PC-9 (cell line): Measurements from ENCODE around the gene DUS1L. TPM values are rescaled to one million over a fixed set of nuclear protein-coding genes. Genes with fewer than 3 reads are reported as not detected.

Experiments used
- BruUV-seq: library from RNA; stranded (reverse); fragments of 400-500 nt; replicated peaks from 2 replicates; lab custom pipeline; 2021; lab: Mats Ljungman, UMichigan
- CTCF ChIA-PET: fragments of 300-600 bp; sonication (Branson Sonifier 250); formaldehyde crosslinking; loops from one replicate; lab custom pipeline; 2022; ENCODE audit warnings: antibody characterized with exemption; lab: Charles Lee
- POLR2A ChIA-PET: fragments of 300-600 bp; sonication (Branson Sonifier 250); formaldehyde crosslinking; loops from one replicate; lab custom pipeline; 2022; ENCODE audit warnings: antibody characterized with exemption; ENCODE audit not compliant: unreplicated experiment; lab: Charles Lee
- DNase-seq, 2 experiments: peaks; one replicate each; pipeline versions ENCODE4 v3.0.0 to v3.0.0-alpha.2; 2015 to 2022; ENCODE audit warnings: mixed read lengths in 1 of 2
- H2AFZ ChIP-seq: fragments of 200-600 bp; sonication (generic); 2 replicates; pipeline ENCODE4 v1.8.1; 2017; ENCODE audit warnings: antibody characterized with exemption
- H3F3A ChIP-seq: fragments of 200-600 bp; sonication (generic); 2 replicates; pipeline ENCODE4 v1.8.1; 2017; ENCODE audit warnings: antibody characterized with exemption, mild to moderate bottlenecking, low read depth; ENCODE audit not compliant: insufficient read depth
- H3K27ac ChIP-seq: fragments of 200-600 bp; sonication (generic); 2 replicates; pipeline ENCODE4 v1.6.1; 2016; ENCODE audit warnings: mixed run types
- H3K27me3 ChIP-seq: fragments of 200-600 bp; sonication (generic); 2 replicates; pipeline ENCODE4 v1.6.1; 2016; ENCODE audit warnings: low read depth, mixed run types; ENCODE audit not compliant: insufficient read depth
- H3K36me3 ChIP-seq: fragments of 200-600 bp; sonication (generic); 2 replicates; pipeline ENCODE4 v1.6.1; 2016; ENCODE audit warnings: low read depth, mixed run types
- H3K4me1 ChIP-seq: fragments of 200-600 bp; sonication (generic); replicated peaks from 2 replicates; pipeline ENCODE4 v1.6.1; 2016; ENCODE audit warnings: mixed run types; ENCODE audit not compliant: insufficient read depth
- H3K4me2 ChIP-seq: fragments of 200-600 bp; sonication (generic); 2 replicates; pipeline ENCODE4 v1.6.1; 2017; ENCODE audit warnings: mixed run types
- H3K4me3 ChIP-seq: fragments of 200-600 bp; sonication (generic); 2 replicates; pipeline ENCODE4 v1.6.1; 2016; ENCODE audit warnings: mixed run types
- H3K79me2 ChIP-seq: fragments of 200-600 bp; sonication (generic); 2 replicates; pipeline ENCODE4 v1.6.1; 2017; ENCODE audit warnings: low read depth, mixed run types
- H3K9me2 ChIP-seq: fragments of 200-600 bp; sonication (generic); 2 replicates; pipeline ENCODE4 v1.8.1; 2017; ENCODE audit warnings: mild to moderate bottlenecking; ENCODE audit not compliant: insufficient read depth
- H3K9me3 ChIP-seq: fragments of 200-600 bp; sonication (generic); 2 replicates; pipeline ENCODE4 v1.8.1; 2016; ENCODE audit warnings: low read depth; ENCODE audit not compliant: insufficient read depth
- H4K20me1 ChIP-seq: fragments of 200-600 bp; sonication (generic); 2 replicates; pipeline ENCODE4 v1.8.1; 2017; ENCODE audit not compliant: insufficient read depth
- EZH2 ChIP-seq: fragments of 200-600 bp; sonication (generic); IDR thresholded peaks from 2 replicates; pipeline ENCODE4 v1.8.0; 2017; ENCODE audit warnings: antibody characterized with exemption, low read depth
- intact Hi-C: fragments of 100-400 bp; cut with micrococcal nuclease; formaldehyde crosslinking; loops from one replicate; pipeline ENCODE4 v1.10.0; 2022; ENCODE audit not compliant: unreplicated experiment
- total RNA-seq: library from RNA; stranded (reverse); gene quantifications from 2 replicates; pipeline ENCODE4 v1.2.3, GENCODE V29; 2021
- TF ChIP-seq, protein P1 (sequence below): fragments of 200-600 bp; sonication (generic); conservative IDR thresholded peaks from 2 replicates; pipeline ENCODE4 v1.6.1; 2017; ENCODE audit warnings: mixed run types, antibody characterized with exemption, mild to moderate bottlenecking, moderate library complexity

Gene DUS1L
- total RNA-seq, 1 experiment from 2014 or later: 138 TPM

DNA sequence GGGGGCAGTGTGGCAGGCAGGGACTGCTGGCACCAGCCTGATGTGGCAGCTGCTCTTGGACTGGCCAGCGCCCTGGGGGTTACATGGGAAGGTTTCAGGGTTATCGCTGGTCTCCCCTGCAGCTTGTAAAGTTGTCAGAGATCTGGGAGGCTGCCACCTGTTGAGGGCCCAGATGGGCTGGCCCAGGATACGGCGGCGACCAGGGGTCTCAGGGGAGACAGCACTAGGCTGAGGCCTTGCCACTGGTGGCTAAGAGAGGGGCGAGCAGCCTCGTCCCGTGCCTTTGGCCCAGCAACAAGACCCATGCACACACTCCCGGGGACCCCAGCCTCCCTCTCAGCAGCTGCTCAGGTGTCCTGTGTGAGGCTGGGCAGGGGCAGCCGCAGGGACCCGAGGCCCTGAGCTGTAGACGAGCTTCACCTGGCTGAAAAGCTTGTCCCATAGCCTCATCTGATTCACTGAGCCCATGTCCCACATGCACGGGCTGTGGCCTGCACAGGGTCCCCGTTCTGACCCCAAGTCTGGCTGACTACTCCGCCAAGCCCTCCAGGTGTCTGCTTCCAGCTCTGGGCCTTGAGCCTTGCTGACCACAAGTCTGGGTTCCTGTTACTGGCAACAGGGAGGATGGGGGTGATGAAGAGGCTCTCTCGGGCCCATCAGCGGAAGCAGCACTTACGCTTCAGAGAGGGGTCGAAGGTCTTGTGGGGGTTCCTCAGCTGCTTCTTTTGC lies 6.2 kb downstream of the DUS1L start:
- no TSS peak for BruUV-seq

DNA sequence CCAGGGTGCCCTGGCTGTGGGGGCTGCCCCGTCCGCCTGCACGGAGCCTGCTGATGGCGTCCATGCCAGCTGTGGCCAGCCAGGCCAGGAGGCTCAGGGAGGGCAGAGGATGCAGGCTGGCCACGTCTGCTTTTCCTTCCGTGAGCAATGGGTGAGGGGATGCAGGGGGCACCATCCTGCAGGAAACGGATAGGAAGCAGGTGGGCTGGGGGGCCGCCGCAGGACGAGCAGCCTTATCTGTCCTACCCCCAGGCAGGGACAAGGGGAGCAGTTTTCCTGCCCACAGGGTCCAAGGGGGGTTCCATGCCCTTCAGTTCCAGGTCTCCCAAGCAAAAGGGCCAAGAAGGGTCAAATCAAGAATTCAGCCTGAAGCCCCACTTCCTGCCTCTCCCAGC lies 6.8 kb downstream of the DUS1L start:
- no peaks in the 10 kb centered on the region for H4K20me1 ChIP-seq
- no peaks in the 10 kb centered on the region for H3F3A ChIP-seq
- ChIA-PET POLR2A (interaction anchor here (0.6 kb wide), 1 partner anchor 21 kb away, joined by 6 read pairs; the partner anchor contains the start of gene DCXR), CTCF (no interaction called here)
- H3K27me3 ChIP-seq: no peaks in the 10 kb centered on the region
- no peaks in the 10 kb centered on the region for H3K9me2 ChIP-seq
- H3K27ac ChIP-seq: no peak overlapping the region
- 0 out of 2 replicates have a peak, but pooled peaks cover under 1% of the 10 kb centered on the region for H3K4me1 ChIP-seq
- H3K36me3 ChIP-seq: no peaks in the 10 kb centered on the region
- no peak for DNase-seq
- intact Hi-C loops: no loop called here
- no TSS peak for BruUV-seq
- H3K4me2 ChIP-seq: no peak overlapping the region
- TF ChIP-seq, protein P1, sequence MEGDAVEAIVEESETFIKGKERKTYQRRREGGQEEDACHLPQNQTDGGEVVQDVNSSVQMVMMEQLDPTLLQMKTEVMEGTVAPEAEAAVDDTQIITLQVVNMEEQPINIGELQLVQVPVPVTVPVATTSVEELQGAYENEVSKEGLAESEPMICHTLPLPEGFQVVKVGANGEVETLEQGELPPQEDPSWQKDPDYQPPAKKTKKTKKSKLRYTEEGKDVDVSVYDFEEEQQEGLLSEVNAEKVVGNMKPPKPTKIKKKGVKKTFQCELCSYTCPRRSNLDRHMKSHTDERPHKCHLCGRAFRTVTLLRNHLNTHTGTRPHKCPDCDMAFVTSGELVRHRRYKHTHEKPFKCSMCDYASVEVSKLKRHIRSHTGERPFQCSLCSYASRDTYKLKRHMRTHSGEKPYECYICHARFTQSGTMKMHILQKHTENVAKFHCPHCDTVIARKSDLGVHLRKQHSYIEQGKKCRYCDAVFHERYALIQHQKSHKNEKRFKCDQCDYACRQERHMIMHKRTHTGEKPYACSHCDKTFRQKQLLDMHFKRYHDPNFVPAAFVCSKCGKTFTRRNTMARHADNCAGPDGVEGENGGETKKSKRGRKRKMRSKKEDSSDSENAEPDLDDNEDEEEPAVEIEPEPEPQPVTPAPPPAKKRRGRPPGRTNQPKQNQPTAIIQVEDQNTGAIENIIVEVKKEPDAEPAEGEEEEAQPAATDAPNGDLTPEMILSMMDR: no peak
- TF ChIP-seq EZH2: no peak
- no peaks in the 10 kb centered on the region for H3K9me3 ChIP-seq
- H3K79me2 ChIP-seq: 0 out of 2 replicates have a peak, but pooled peaks cover 3% of the 10 kb centered on the region
- H3K4me3 ChIP-seq: no peak overlapping the region
- no peak overlapping the region for H2AFZ ChIP-seq

More for the DNA sequence above, 6.2 kb downstream of the DUS1L start:
- DNase-seq: no peak
- 0 out of 2 replicates have a peak, but pooled peaks cover 5% of the 10 kb centered on the region for H3K4me1 ChIP-seq
- no peaks in the 10 kb centered on the region for H3K9me3 ChIP-seq
- no peak overlapping the region for H3K4me3 ChIP-seq
- no peaks in the 10 kb centered on the region for H3K9me2 ChIP-seq
- H3K4me2 ChIP-seq: no peak overlapping the region
- no peaks in the 10 kb centered on the region for H3K27me3 ChIP-seq
- CTCF ChIA-PET: no interaction called here
- H2AFZ ChIP-seq: no peak overlapping the region
- POLR2A ChIA-PET: interaction anchor here (0.6 kb wide), 2 partner anchors 22 to 239 kb away, joined by 6 to 10 read pairs; partner anchors contain the start of gene DCXR
- H4K20me1 ChIP-seq: no peaks in the 10 kb centered on the region
- TF ChIP-seq, protein P1: no peak
- TF ChIP-seq EZH2: no peak
- H3K27ac ChIP-seq: no peak overlapping the region
- 0 out of 2 replicates have a peak, but pooled peaks cover 8% of the 10 kb centered on the region for H3K79me2 ChIP-seq
- no peaks in the 10 kb centered on the region for H3K36me3 ChIP-seq
- H3F3A ChIP-seq: no peaks in the 10 kb centered on the region
- intact Hi-C loops: no loop called here

DNA sequence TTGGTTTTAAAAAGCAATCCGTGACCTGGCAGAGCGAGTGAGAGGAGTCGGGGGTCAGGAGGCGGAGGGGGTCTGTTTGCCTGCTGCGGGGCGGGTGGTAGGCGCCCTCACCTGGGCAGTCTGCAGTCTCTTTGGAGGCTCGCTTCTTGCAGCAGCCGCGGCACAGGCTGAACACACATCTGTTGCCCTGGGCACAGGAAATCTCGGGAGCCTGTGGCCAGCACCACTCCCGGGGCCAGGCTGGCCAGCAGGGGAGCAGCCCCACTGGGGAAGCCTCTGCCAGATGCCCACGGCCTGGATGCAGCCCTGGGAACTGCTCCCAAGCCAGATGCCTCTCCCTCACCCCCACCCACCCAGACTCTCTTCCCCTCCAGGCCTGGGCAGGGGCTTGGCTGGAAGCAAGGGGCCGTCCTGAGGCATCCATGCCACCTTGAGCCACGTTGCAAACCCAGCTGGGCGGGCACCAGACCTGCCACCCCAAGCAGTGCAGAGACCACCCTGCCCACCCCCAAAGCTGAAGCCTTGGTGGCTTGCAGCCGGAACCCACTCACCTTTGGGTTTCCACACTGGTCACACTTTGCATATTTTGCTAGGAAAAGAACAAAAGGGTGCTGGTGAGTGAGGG lies 7.3 kb downstream of the DUS1L start:
- H3K9me3 ChIP-seq: no peaks in the 10 kb centered on the region
- no peak overlapping the region for H3K4me3 ChIP-seq
- H3K27me3 ChIP-seq: no peaks in the 10 kb centered on the region
- H2AFZ ChIP-seq: no peak overlapping the region
- intact Hi-C loops: no loop called here
- ChIA-PET POLR2A (no interaction called here), CTCF (no interaction called here)
- DNase-seq: no peak
- no peaks in the 10 kb centered on the region for H3K4me1 ChIP-seq
- no peaks in the 10 kb centered on the region for H3K9me2 ChIP-seq
- TF ChIP-seq EZH2: no peak
- TF ChIP-seq, protein P1: no peak
- H3K27ac ChIP-seq: no peak overlapping the region
- no peaks in the 10 kb centered on the region for H3K36me3 ChIP-seq
- H3K4me2 ChIP-seq: no peak overlapping the region
- H3K79me2 ChIP-seq: no peaks in the 10 kb centered on the region
- no peaks in the 10 kb centered on the region for H4K20me1 ChIP-seq
- no peaks in the 10 kb centered on the region for H3F3A ChIP-seq
- no TSS peak for BruUV-seq
